ENCODE measurements around the gene CPEB4.

Gene CPEB4

GRCh38 chr5:173916233-173916632 lies 28.1 kb downstream of the CPEB4 start:
- DNase-seq, result no peak

GRCh38 chr5:173917788-173918786 lies 29.9 kb downstream of the CPEB4 start:
- no peak for DNase-seq

DNA sequence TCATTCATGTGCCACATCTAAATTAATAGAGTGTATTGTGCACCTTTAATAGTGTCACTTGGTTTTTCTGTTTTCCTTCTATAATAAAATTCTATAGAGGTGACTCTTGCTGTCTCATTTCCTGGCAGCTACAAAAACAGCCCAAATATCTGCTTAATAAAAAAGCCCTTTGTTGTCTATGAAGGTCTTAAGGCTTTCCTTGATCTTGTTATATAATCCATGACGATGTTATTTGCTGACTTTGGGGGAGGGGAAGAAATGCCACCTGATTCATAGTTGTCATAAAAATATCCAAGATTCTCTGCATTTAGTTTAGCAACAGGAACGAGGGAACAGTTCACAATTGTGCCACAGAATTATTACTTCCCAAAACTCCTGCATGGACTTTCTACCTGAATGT lies 31.3 kb downstream of the CPEB4 start:
- no peak for DNase-seq

- no peak for DNase-seq
These were observed 32.0 kb downstream of the CPEB4 start for GRCh38 chr5:173920024-173920753.

GRCh38 chr5:173920866-173921555 lies 32.9 kb downstream of the CPEB4 start:
- no peak for DNase-seq

DNA sequence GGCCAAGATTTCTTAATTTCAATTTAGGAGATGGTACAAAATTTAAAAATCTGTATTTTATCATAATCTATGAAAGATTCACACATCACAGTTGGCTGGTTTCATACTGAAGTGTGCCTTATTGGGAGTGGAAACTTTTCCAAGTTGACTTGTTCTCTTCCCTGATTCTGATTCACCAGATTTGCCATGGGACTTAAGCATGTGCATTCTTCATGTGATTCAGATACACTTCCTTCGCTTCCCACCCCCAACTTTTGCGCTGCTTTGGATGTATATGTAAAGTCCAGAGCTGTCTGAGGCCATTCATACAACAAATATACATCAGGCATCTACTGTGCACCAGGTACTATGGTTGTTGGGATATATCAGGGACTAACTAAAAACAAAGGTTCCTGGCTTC lies 34.4 kb downstream of the CPEB4 start:
- DNase-seq, result no peak

GRCh38 chr5:173923218-173924095 lies 35.3 kb downstream of the CPEB4 start:
- DNase-seq, result no peak

DNA sequence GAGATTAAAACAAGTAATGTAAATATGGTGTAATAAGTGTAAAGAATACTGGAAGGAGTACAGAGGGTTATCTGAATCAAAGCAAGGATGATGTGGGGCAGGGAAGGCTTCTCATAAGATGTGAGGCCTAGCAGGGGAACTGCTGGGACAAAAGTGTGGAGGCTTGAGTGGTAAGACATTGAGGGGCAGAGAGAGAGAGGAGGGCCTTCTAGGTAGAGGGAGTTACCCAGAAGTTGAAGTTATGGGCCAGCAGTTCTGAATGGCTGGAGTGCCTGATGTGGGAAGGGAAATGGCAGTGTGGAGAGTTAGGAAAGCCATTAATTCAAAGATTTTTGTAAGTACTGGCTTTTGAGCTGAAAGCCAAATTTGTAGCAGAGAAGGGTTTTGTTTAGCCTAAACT lies 36.8 kb downstream of the CPEB4 start:
- DNase-seq, result no peak

GRCh38 chr5:173925449-173926071 lies 37.4 kb downstream of the CPEB4 start:
- no peak for DNase-seq

DNA sequence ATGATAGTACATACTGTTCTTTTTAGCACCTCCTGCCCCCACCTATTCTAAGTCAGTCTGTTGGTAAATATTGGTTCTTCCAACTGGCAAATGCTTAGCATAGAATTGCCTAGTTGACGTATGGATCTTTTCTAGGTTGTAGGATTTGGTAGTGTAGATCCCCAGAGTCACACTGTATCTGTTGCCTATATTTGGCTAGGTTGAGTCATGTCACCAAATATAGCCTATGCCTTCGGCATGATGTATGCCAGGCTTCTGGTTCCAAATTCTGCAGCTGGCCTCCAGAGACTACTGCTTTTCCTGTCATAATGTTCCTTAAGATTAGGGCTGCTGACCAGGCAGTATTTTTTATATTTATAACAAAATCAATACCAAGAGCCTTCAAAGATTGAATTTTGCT lies 38.2 kb downstream of the CPEB4 start:
- DNase-seq, result no peak

DNA sequence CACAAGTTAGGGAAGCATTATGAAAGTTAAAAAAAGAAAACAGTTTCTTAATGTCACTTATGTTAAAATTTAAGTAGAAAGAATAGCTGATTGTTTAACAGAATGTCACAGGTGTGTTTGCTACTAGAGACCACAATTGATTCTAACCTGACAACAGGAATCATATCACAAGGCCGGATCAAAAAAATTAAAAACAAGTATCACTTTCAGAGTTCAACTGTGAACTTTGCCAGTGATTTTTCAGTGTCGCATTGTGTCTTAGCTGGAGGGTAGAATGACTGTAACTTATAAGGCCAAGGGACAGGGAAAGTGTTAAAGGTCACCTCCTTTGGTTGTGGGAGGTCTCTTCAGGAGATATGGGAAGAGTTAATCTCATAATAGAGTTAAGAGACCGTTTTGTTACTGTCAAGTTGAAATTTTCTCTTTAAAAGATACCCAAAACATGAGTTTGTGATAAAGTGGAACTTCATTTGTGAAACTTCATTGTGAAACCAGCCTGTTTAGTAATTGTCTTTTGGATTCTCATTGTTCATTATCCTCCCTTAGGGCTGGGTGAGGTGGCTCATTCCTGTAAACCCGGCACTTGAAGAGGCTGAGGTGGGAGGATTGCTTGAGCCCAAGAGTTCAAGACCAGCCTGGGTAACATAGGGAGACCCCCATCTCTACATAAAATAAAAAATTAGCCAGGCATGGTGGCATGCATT lies 40.9 kb downstream of the CPEB4 start:
- no peak for DNase-seq

- DNase-seq, result no peak
These were observed 44.6 kb downstream of the CPEB4 start for GRCh38 chr5:173932695-173933139.

DNA sequence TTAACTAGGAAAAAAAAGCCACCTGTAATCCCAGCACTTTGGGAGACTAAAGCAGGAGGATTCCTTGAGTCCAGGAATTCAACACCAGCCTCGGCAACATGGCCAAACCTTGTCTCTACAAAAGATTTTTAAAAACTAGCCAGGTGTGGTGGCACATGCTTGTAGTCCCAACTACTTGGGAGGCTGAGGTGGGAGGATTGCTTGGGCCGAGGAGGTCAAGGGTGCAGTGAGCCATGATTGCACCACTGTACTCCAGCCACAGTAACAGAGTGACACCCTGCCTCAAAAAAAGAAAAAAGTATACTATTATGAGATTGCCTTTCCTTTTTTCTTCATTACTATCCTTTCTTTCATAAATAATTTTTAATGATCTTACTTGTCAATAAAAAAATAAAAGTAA lies 45.8 kb downstream of the CPEB4 start:
- no peak for DNase-seq

- DNase-seq, result no peak
These were observed 47.2 kb downstream of the CPEB4 start for GRCh38 chr5:173935396-173935795.

- no peak for DNase-seq
These were observed 52.1 kb downstream of the CPEB4 start for GRCh38 chr5:173940269-173940668.

- no peak for DNase-seq
These were observed 53.0 kb downstream of the CPEB4 start for GRCh38 chr5:173941102-173941501.

DNA sequence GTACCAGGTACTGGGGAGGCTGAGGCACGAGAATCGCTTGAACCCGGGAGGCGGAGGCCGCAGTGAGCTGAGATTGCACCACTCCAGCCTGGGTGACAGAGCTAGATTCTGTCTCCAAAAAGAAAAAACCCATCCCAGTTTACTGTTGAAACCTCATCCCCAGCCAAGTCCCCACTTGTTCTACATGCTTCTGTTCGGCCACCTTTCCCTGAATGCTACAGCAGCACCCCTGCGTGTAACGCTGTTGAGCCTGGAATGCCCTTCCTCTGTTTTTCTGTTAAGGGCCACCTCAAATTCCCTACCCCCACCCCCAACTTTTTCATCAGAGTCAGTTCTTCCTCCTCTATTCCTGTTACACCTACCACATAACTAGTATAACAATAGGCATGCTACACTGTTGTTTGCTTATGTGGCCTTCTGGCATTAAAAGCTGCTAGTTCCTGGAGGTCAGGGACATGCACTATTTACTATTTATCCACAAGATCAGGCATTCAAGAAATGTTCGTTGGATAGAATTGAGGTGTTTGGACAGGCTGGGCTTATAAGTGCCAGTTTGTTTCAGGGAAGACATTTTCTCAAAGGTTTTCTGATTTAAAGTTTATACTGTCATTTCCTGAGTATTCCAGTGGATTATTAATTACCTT lies 53.7 kb downstream of the CPEB4 start:
- DNase-seq, result no peak

DNA sequence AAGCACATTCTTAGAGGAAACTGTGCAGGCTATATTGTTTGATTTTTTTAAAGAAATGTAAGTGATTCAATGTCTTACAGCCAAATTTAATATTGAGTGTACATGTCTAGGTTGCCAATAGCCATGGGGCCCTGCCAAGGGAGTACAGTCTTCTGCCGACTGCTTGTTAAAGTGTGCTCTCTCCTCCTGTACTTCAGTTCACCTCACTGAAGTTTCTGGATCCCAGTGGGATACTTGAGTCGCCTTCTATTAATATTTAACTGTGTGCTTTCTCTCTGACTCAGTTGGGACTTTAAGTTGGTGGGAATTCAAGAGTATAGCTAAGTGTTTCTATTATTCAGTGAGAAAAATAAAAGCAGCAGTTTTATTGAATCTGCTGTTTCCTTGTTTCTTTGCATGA lies 56.4 kb downstream of the CPEB4 start:
- DNase-seq, result no peak

DNA sequence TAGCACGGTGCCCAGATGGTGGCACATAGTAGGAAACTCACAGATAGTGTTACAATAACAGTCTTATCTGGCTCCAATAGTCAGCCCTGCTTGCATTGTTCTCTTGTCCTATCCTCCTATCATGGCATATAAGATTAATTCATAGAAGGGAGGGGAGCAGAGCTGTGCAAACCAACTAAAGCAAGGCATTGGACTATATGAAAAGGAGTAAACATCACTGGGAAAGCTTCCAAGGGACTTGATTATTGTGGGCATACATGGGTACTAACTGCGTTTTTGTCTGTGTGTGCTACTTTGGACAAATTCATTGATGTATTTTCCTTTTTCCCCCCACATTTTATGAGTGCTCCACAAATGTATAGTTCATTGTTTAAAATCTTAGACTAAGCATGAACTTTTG lies 57.0 kb downstream of the CPEB4 start:
- DNase-seq, result no peak

- DNase-seq, result no peak
These were observed 58.2 kb downstream of the CPEB4 start for GRCh38 chr5:173946323-173946722.

- no peak for DNase-seq
These were observed 62.7 kb downstream of the CPEB4 start for GRCh38 chr5:173950829-173951228.
